ENCODE results near the gene C6orf132.

DNA sequence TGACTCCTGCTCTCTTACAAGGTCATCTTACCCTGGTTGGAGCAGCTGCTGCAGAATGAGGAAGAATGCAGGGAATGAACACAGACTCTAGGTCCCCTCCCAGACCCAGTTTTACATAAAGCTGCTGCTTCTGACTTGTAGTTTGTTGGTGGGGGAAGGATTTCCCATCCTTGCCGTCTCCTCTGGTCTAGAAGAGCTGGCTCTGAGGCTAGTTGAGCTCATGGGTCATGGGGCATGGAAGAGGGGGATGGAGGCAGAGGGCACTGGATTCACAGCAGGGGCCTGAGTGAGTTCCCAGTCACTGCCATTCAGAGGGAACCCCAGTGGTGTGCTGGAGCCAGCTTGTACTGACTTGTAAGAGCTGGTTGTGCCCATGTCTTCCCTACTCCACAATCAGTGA is 21.6 kb upstream of the C6orf132 start:
- TF ChIP-seq, protein P1, sequence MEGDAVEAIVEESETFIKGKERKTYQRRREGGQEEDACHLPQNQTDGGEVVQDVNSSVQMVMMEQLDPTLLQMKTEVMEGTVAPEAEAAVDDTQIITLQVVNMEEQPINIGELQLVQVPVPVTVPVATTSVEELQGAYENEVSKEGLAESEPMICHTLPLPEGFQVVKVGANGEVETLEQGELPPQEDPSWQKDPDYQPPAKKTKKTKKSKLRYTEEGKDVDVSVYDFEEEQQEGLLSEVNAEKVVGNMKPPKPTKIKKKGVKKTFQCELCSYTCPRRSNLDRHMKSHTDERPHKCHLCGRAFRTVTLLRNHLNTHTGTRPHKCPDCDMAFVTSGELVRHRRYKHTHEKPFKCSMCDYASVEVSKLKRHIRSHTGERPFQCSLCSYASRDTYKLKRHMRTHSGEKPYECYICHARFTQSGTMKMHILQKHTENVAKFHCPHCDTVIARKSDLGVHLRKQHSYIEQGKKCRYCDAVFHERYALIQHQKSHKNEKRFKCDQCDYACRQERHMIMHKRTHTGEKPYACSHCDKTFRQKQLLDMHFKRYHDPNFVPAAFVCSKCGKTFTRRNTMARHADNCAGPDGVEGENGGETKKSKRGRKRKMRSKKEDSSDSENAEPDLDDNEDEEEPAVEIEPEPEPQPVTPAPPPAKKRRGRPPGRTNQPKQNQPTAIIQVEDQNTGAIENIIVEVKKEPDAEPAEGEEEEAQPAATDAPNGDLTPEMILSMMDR (IDR thresholded peaks at IDR 0.05; ENCODE audit: low read depth, low read length, poor library complexity, severe bottlenecking) = no peak
- TF ChIP-seq EZH2phosphoT487 (IDR thresholded peaks at IDR 0.05; ENCODE audit: borderline replicate concordance, low read length) = no peak

All from DOHH2 (cell line).